Testis (tissue), 2 donors: Measurements from ENCODE around the gene SRPRA.

ENCODE experiments used
- CTCF ChIP-seq, 3 experiments: fragments of 450-650 bp in 2 of 3; fragments of 200-600 bp in 1 of 3; sonication (generic) in 1 of 3; IDR thresholded peaks; one replicate each; pipeline ENCODE4 v1.5.1; 2016 to 2019; ENCODE audit warnings: antibody characterized with exemption in 3 of 3, mild to moderate bottlenecking in 2 of 3, moderate library complexity in 1 of 3
- POLR2A ChIP-seq: fragments of 450-650 bp; IDR thresholded peaks from one replicate; pipeline ENCODE4 v1.6.1; 2017; ENCODE audit warnings: antibody characterized with exemption, mild to moderate bottlenecking, moderate library complexity

- TF ChIP-seq POLR2A, result no peak
- TF ChIP-seq CTCF (IDR thresholded peaks at IDR 0.05), result no peak
These were observed 43.4 kb downstream of the SRPRA start for GRCh38 chr11:126225295-126225665.
